Hepatocyte (in vitro differentiated cells): Measurements from ENCODE around the gene ZDHHC11B.

Source experiments
- EZH2 ChIP-seq: fragments of 200-600 bp; sonication (generic); IDR thresholded peaks from 2 replicates; pipeline ENCODE4 v1.6.1; 2016; ENCODE audit warnings: antibody characterized with exemption, mild to moderate bottlenecking, borderline replicate concordance
- EZH2phosphoT487 ChIP-seq: fragments of 200-600 bp; sonication (generic); IDR thresholded peaks from one replicate; pipeline ENCODE4 v1.6.1; 2018; ENCODE audit warnings: antibody characterized with exemption, mild to moderate bottlenecking, low read depth, moderate library complexity; ENCODE audit not compliant: unreplicated experiment, severe bottlenecking
- TF ChIP-seq, protein P1 (sequence below): fragments of 200-600 bp; sonication (generic); IDR thresholded peaks from 2 replicates; pipeline ENCODE4 v1.5.1; 2016; ENCODE audit warnings: antibody characterized with exemption, mild to moderate bottlenecking; ENCODE audit not compliant: poor library complexity

DNA sequence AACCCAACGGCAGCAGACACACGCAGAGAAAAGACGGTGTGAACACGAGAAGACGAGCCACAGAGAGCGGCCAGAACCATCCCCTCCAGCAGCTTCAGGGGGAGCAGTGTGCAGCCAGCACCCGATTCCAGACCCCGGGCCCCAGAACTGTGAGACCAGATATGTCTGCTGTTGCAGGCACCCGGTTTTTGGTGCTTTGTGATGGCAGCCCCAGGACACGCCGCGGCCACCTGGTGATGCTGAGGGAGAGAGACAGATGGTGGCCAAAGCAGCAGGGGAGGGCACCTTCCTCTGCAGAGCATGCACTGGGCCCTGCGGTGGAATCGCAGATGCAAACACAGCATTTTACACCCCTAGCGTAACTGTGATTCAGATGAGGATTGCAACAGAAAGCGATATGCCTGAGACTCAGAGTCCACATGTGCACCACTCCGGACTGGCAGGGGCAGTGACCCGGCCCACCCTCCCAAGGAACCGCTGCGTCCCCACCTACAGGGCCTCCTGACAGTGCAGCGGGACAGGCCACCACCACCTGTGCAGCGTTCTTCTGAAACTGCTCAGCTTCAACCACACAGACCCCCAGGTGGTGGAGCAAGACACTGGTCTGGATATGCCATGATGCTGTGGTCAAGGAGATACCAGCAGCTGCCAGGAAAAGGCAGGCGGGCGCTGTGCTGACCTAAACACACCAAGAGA is 24.0 kb downstream of the ZDHHC11B start:
- TF ChIP-seq, protein P1, sequence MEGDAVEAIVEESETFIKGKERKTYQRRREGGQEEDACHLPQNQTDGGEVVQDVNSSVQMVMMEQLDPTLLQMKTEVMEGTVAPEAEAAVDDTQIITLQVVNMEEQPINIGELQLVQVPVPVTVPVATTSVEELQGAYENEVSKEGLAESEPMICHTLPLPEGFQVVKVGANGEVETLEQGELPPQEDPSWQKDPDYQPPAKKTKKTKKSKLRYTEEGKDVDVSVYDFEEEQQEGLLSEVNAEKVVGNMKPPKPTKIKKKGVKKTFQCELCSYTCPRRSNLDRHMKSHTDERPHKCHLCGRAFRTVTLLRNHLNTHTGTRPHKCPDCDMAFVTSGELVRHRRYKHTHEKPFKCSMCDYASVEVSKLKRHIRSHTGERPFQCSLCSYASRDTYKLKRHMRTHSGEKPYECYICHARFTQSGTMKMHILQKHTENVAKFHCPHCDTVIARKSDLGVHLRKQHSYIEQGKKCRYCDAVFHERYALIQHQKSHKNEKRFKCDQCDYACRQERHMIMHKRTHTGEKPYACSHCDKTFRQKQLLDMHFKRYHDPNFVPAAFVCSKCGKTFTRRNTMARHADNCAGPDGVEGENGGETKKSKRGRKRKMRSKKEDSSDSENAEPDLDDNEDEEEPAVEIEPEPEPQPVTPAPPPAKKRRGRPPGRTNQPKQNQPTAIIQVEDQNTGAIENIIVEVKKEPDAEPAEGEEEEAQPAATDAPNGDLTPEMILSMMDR, result no peak
- TF ChIP-seq EZH2phosphoT487 (no peak), EZH2 (no peak)
